Stimulated activated CD8-positive, alpha-beta memory T cell treated with anti-CD3 and anti-CD28 coated beads, Interleukin-15, amount 100 ng/mL, for 4 hours (primary cell): Measurements from ENCODE around the gene ASB5.
"Not testable (repeated sequence)": the region's sequence is repeated elsewhere in the genome, so short reads cannot be mapped to it uniquely, and the experiment has no call there.

Source experiments
- DNase-seq, 2 donors: peaks; one replicate each; pipeline ENCODE4 v3.0.0-alpha.2; 2020; ENCODE audit warnings: low read depth in 2 of 2

ASB5 gene

GRCh38 chr4:176268963-176269362, at the start of gene ASB5:
Gene ASB5, minus strand, starts transcription at chr4:176269222. Its CDS starts 114 bp downstream, at chr4:176269108.
- no peak for DNase-seq

GRCh38 chr4:176313596-176314336, 44.7 kb upstream of the ASB5 start:
- no peak for DNase-seq

- no peak for DNase-seq
Measured at GRCh38 chr4:176309772-176310171, 40.8 kb upstream of the ASB5 start.

- no peak for DNase-seq
Measured at GRCh38 chr4:176309046-176309445, 40.0 kb upstream of the ASB5 start.

GRCh38 chr4:176308441-176308840, 39.4 kb upstream of the ASB5 start:
- no peak for DNase-seq

GRCh38 chr4:176307666-176307930, 38.6 kb upstream of the ASB5 start:
- no peak for DNase-seq

GRCh38 chr4:176306837-176307665, 38.0 kb upstream of the ASB5 start:
- no peak for DNase-seq

- DNase-seq = no peak
Measured at GRCh38 chr4:176303938-176304337, 34.9 kb upstream of the ASB5 start.

GRCh38 chr4:176302283-176303275, 33.6 kb upstream of the ASB5 start:
- DNase-seq = no peak

- no peak for DNase-seq
Measured at GRCh38 chr4:176300565-176300964, 31.5 kb upstream of the ASB5 start.

GRCh38 chr4:176300036-176300435, 31.0 kb upstream of the ASB5 start:
- DNase-seq = no peak

- DNase-seq = no peak
Measured at GRCh38 chr4:176298664-176299063, 29.6 kb upstream of the ASB5 start.

GRCh38 chr4:176295907-176296306, 26.9 kb upstream of the ASB5 start:
- not testable (repeated sequence) for DNase-seq

- no peak for DNase-seq
Measured at GRCh38 chr4:176293660-176294059, 24.6 kb upstream of the ASB5 start.

GRCh38 chr4:176292920-176293319, 23.9 kb upstream of the ASB5 start:
- no peak for DNase-seq

- DNase-seq = no peak
Measured at GRCh38 chr4:176291748-176292147, 22.7 kb upstream of the ASB5 start.

GRCh38 chr4:176290520-176290919, 21.5 kb upstream of the ASB5 start:
- no peak for DNase-seq

GRCh38 chr4:176289561-176289960, 20.5 kb upstream of the ASB5 start:
- DNase-seq = no peak

GRCh38 chr4:176288020-176288419, 19.0 kb upstream of the ASB5 start:
- no peak for DNase-seq

GRCh38 chr4:176287546-176287945, 18.5 kb upstream of the ASB5 start:
- no peak for DNase-seq

GRCh38 chr4:176286728-176287127, 17.7 kb upstream of the ASB5 start:
- no peak for DNase-seq

- DNase-seq = not testable (repeated sequence)
Measured at GRCh38 chr4:176279560-176279959, 10.5 kb upstream of the ASB5 start.
